PC-3 (cell line): ENCODE measurements around the gene ADSS1. TPM values are rescaled to one million over a fixed set of nuclear protein-coding genes. Genes with fewer than 3 reads are reported as not detected.

Experiments
- ATAC-seq: fragments of 200-7000 bp; cut with Tn5 transposase; 2 replicates; pipeline ENCODE4 v1.9.1; 2020; ENCODE audit warnings: mild to moderate bottlenecking, moderate library complexity
- BruUV-seq: library from RNA; stranded (reverse); fragments of 400-500 nt; replicated peaks from 2 replicates; lab custom pipeline; 2021; lab: Mats Ljungman, UMichigan
- CTCF ChIA-PET: fragments of 300-600 bp; sonication (Branson Sonifier 250); formaldehyde crosslinking; loops from one replicate; lab custom pipeline; 2022; ENCODE audit warnings: antibody characterized with exemption; lab: Charles Lee
- POLR2A ChIA-PET: fragments of 300-600 bp; sonication (Branson Sonifier 250); formaldehyde crosslinking; loops from one replicate; lab custom pipeline; 2022; ENCODE audit warnings: antibody characterized with exemption; ENCODE audit not compliant: unreplicated experiment; lab: Charles Lee
- DNase-seq: peaks from one replicate; pipeline ENCODE4 v3.0.0-alpha.2; 2015
- H2AFZ ChIP-seq: fragments of 300-600 bp; sonication (generic); 2 replicates; pipeline ENCODE4 v1.6.0; 2016; ENCODE audit warnings: antibody characterized with exemption, low read length
- H3F3A ChIP-seq: fragments of 300-600 bp; sonication (generic); one replicate; pipeline ENCODE4 v1.6.0; 2017; ENCODE audit warnings: antibody characterized with exemption, low read length, control low read depth, mild to moderate bottlenecking; ENCODE audit not compliant: unreplicated experiment
- H3K27ac ChIP-seq: fragments of 300-600 bp; sonication (generic); 2 replicates; pipeline ENCODE4 v1.5.1; 2016; ENCODE audit warnings: mild to moderate bottlenecking, low read length
- H3K27me3 ChIP-seq: fragments of 300-600 bp; sonication (generic); 2 replicates; pipeline ENCODE4 v1.6.1; 2016; ENCODE audit warnings: low read length, mixed read lengths
- H3K36me3 ChIP-seq: fragments of 300-600 bp; sonication (generic); 2 replicates; pipeline ENCODE4 v1.6.1; 2016; ENCODE audit warnings: low read depth, mixed run types, low read length, mixed read lengths
- H3K4me1 ChIP-seq: fragments of 300-600 bp; sonication (generic); 2 replicates; pipeline ENCODE4 v1.5.1; 2016; ENCODE audit warnings: low read length; ENCODE audit not compliant: insufficient read depth
- H3K4me2 ChIP-seq: fragments of 300-600 bp; sonication (generic); 2 replicates; pipeline ENCODE4 v1.6.0; 2016; ENCODE audit warnings: low read length
- H3K4me3 ChIP-seq: fragments of 300-600 bp; sonication (generic); 2 replicates; pipeline ENCODE4 v1.5.1; 2016; ENCODE audit warnings: mild to moderate bottlenecking, low read length, mixed read lengths
- H3K79me2 ChIP-seq: fragments of 300-600 bp; sonication (generic); 2 replicates; pipeline ENCODE4 v1.6.1; 2017; ENCODE audit warnings: low read length, mixed read lengths
- H3K9ac ChIP-seq: fragments of 300-600 bp; sonication (generic); 2 replicates; pipeline ENCODE4 v1.6.0; 2016; ENCODE audit warnings: mild to moderate bottlenecking, low read length
- H3K9me2 ChIP-seq: fragments of 300-600 bp; sonication (generic); replicated peaks from 2 replicates; pipeline ENCODE4 v1.6.1; 2016; ENCODE audit warnings: mixed run types, low read length, mixed read lengths
- H3K9me3 ChIP-seq: fragments of 300-600 bp; sonication (generic); 2 replicates; pipeline ENCODE4 v1.6.1; 2016; ENCODE audit warnings: low read length, mixed read lengths
- H4K20me1 ChIP-seq: fragments of 300-600 bp; sonication (generic); 2 replicates; pipeline ENCODE4 v1.6.1; 2016; ENCODE audit warnings: low read length, mixed read lengths
- CTCF ChIP-seq: fragments of 300-600 bp; sonication (generic); conservative IDR thresholded peaks from 2 replicates; pipeline ENCODE4 v1.5.1; 2017; ENCODE audit warnings: antibody characterized with exemption, low read depth, mild to moderate bottlenecking, low read length
- EZH2 ChIP-seq: fragments of 300-600 bp; sonication (generic); IDR thresholded peaks from one replicate; pipeline ENCODE4 v1.6.1; 2017; ENCODE audit warnings: antibody characterized with exemption, mild to moderate bottlenecking, low read length; ENCODE audit not compliant: unreplicated experiment
- EZH2phosphoT487 ChIP-seq: fragments of 300-600 bp; sonication (generic); IDR thresholded peaks from 2 replicates; pipeline ENCODE4 v1.6.1; 2018; ENCODE audit warnings: mild to moderate bottlenecking, antibody characterized with exemption, low read length, borderline replicate concordance
- intact Hi-C: fragments of 100-400 bp; cut with micrococcal nuclease; formaldehyde crosslinking; loops from 2 replicates; pipeline ENCODE4 v1.9.0; 2023
- microRNA-seq: library from miRNA; unstranded; fragments of <30 nt; microRNA quantifications from one replicate; pipeline ENCODE4 v1.1.0, GENCODE V29; 2020; ENCODE audit not compliant: unreplicated experiment
- total RNA-seq: library from RNA; depleted of rRNA; stranded (reverse); fragments of >200 nt; gene quantifications from 2 replicates; pipeline ENCODE4 v1.2.3, GENCODE V29; 2014; rRNA removed

ADSS1 gene
- total RNA-seq, 1 experiment from 2014 or later, result 7.9 TPM

DNA sequence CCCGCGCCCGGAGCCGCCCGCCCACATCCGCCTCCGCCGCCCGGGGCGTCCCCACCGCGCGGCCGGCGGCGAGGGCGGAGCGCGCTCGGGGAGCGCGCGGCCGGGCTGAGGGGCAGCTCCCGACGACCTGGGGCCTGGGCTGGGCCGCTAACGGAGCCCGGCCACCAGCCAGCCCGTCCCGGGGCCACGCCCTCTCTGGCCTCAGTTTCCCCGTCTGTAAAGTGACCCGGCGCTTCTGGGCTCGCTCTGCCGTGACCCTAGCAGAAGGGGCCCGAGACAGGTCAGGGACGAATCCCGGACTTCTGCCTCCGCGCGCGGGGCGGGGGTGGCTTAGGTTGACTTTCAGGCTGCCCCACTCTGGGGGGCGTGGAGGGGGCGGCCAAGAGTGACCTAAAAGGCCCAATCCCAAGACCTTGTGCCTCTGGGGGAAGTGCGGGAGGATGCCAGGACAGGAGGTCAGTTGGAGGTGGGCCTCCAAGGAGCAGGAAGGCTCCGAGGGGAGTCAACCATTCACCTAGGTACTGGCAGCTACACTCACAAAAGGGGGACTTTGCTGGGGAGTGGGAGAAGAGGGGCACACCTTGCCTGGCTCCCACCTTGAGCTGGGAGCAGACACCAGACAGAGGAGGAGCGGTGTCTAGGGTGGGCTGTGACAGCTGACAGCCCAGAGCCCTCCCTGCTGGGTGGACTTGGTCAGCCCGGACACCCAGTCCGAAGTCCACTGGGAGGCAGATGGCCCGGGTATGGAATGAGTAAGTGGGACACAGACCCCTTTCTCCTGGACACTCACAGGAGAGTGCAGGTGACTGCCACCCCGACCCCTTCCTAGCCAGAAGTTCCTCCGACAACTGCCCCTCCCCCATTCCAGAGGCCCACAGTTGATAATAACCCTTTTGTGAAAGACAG lies 72.0 kb downstream of the ADSS1 start:
- Histone ChIP-seq H3K4me2 (peak overlapping the region; percentile 99), H4K20me1 (peaks cover 27% of the 10 kb centered on the region), H3K79me2 (peaks cover 40% of the 10 kb centered on the region), H3K9ac (peak overlapping the region; percentile 63), H3F3A (no peaks in the 10 kb centered on the region), H3K36me3 (peaks cover 4% of the 10 kb centered on the region; the same call in 1 of the 2 replicates), H3K27me3 (no peaks in the 10 kb centered on the region), H3K27ac (no peak overlapping the region), H2AFZ (peak overlapping the region; percentile 74), H3K9me2 (no peaks in the 10 kb centered on the region), H3K9me3 (no peaks in the 10 kb centered on the region), H3K4me3 (peak overlapping the region; percentile 70), H3K4me1 (peaks cover 21% of the 10 kb centered on the region)
- intact Hi-C loops, result no loop called here
- BruUV-seq, result TSS peak; percentile 78
- ChIA-PET CTCF (interaction anchor here (0.7 kb wide), 1 partner anchor 60 kb away, joined by 5 read pairs; no protein-coding TSS in a partner anchor), POLR2A (no interaction called here)
- TF ChIP-seq CTCF (no peak), EZH2phosphoT487 (no peak), EZH2 (no peak)
- ATAC-seq (no peak), DNase-seq (peak; percentile 48)

- Histone ChIP-seq H3K9ac (no peak overlapping the region), H2AFZ (no peak overlapping the region), H3K27ac (no peak overlapping the region), H3F3A (no peaks in the 10 kb centered on the region), H3K36me3 (no peaks in the 10 kb centered on the region; the same call in 1 of the 2 replicates), H3K9me2 (no peaks in the 10 kb centered on the region), H3K27me3 (no peaks in the 10 kb centered on the region), H3K4me2 (no peak overlapping the region), H3K79me2 (peaks cover 38% of the 10 kb centered on the region), H4K20me1 (peaks cover 23% of the 10 kb centered on the region), H3K4me3 (no peak overlapping the region), H3K9me3 (no peaks in the 10 kb centered on the region), H3K4me1 (peaks cover 27% of the 10 kb centered on the region)
- BruUV-seq, result no TSS peak
- TF ChIP-seq EZH2 (no peak), CTCF (no peak), EZH2phosphoT487 (no peak)
- POLR2A ChIA-PET, result no interaction called here
- DNase-seq (no peak), ATAC-seq (no peak)
- CTCF ChIA-PET, result interaction anchor here (0.7 kb wide), 1 partner anchor 60 kb away, joined by 5 read pairs; no protein-coding TSS in a partner anchor
- intact Hi-C loops, result no loop called here
Measured at GRCh38 chr14:104796687-104797081, 72.7 kb downstream of the ADSS1 start.

Small RNAs within 50 kb of the gene (microRNA-seq; reads per million reads assigned to microRNA genes)
- not detected for gene MIR4710

Other genes with a start within 250 kb of the ADSS1 start
- not detected in 2 replicates for gene C14orf180, start 144.5 kb upstream of the ADSS1 start, total RNA-seq
- gene TMEM179, start 119.5 kb upstream of the ADSS1 start, total RNA-seq, result not detected in 2 replicates
- 132 and 161 TPM in 2 replicates for gene INF2, start 34.6 kb upstream of the ADSS1 start, total RNA-seq
- 375 and 519 TPM in 2 replicates for gene SIVA1, start 28.9 kb downstream of the ADSS1 start, total RNA-seq
- 196 and 212 TPM in 2 replicates for gene AKT1, start 71.5 kb downstream of the ADSS1 start, total RNA-seq
- 9.2 and 11.3 TPM in 2 replicates for gene ZBTB42, start 76.9 kb downstream of the ADSS1 start, total RNA-seq
- gene CEP170B, start 141.0 kb downstream of the ADSS1 start, total RNA-seq, result 33.2 and 53.4 TPM in 2 replicates
- 0.04 TPM in 1 of 2 replicates, not detected in the other for gene PLD4, start 200.7 kb downstream of the ADSS1 start, total RNA-seq